ENCODE data around the gene ITPRID2. TPM values are rescaled to one million over a fixed set of nuclear protein-coding genes. Genes with fewer than 3 reads are reported as not detected.

The ITPRID2 gene
- total and polyA plus RNA-seq, 2 of the 13 experiments (the other 11 are each of a cell fraction or from before 2014, with no cell fraction given), result 44.8 to 62.3 TPM

DNA sequence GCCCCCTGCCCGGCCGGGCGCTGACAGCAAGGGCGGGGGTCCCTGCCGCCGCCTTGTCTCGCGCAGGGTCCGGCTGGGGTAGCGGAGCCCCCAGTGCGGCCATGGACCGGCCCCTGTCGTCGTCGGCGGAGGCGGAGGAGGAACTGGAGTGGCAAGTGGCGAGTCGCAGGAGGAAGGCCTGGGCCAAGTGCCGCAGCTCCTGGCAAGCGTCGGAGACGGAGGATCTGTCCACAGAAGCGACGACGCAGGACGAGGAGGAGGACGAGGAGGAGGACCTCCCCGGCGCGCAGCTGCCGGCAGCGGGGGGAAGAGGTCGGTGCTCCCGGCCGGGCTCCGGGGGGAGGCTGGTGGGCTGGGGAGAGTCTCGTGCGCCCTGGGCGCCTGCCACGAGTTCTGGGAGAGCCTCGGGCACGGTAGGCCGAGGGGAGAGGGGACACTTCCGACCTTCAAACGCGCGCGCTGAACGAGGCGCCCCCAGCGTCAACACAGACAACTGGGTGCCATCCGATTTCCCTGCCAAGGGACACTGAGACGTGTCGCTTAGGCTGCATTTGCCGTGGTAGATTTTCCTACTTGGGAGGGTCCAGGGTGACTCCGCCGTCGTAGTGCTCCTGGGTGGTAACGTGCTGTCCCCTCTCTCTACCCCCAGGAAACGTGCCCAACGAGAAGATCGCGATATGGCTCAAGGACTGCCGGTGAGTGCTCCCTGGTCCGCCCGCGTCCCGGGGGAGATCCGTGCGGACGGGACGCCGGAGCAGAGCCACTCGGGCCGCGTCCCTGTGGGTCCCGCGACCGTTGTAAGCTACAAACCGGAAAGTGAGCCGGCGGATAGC is 652 bp downstream of the ITPRID2 start (continued):
- TF ChIP-seq, protein P1, sequence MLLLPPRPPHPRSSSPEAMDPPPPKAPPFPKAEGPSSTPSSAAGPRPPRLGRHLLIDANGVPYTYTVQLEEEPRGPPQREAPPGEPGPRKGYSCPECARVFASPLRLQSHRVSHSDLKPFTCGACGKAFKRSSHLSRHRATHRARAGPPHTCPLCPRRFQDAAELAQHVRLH (CRISPR knock-in tag; IDR thresholded peaks at IDR 0.05; ENCODE audit: borderline replicate concordance, low read depth), result peak; percentile 84; the same call in 1 of the 2 replicates
- TF ChIP-seq TBP (CRISPR knock-in tag; IDR thresholded peaks at IDR 0.05) (no peak), ZNF10 (CRISPR knock-in tag; IDR thresholded peaks at IDR 0.05; ENCODE audit: borderline replicate concordance, low read depth) (no peak), MEIS1 (CRISPR knock-in tag; IDR thresholded peaks at IDR 0.05; ENCODE audit: borderline replicate concordance) (peak; percentile 53; the same call in 1 of the 2 replicates), CC2D1A (CRISPR knock-in tag; IDR thresholded peaks at IDR 0.05) (peak; percentile 95), REXO4 (CRISPR knock-in tag; IDR thresholded peaks at IDR 0.05; ENCODE audit: borderline replicate concordance) (peak; percentile 63), NCOA1 (CRISPR knock-in tag; IDR thresholded peaks at IDR 0.05) (peak; percentile 99), DPF2 (CRISPR knock-in tag; IDR thresholded peaks at IDR 0.05; ENCODE audit: borderline replicate concordance, low read depth) (no peak), RXRB (CRISPR knock-in tag; IDR thresholded peaks at IDR 0.05; ENCODE audit: borderline replicate concordance) (peak; percentile 17; the same call in 1 of the 2 replicates), GLI4 (CRISPR knock-in tag; IDR thresholded peaks at IDR 0.05; ENCODE audit: borderline replicate concordance) (peak; percentile 97; the same call in 1 of the 2 replicates), ZNF207 (IDR thresholded peaks at IDR 0.05; ENCODE audit: borderline replicate concordance) (no peak), EED (CRISPR knock-in tag; IDR thresholded peaks at IDR 0.05) (peak; percentile 99), ZNF546 (CRISPR knock-in tag; conservative IDR thresholded peaks at IDR 0.05) (peak; percentile 76; the same call in 1 of the 2 replicates), SETDB1 (CRISPR knock-in tag; IDR thresholded peaks at IDR 0.05; ENCODE audit: borderline replicate concordance) (no peak), ZNF24 (IDR thresholded peaks at IDR 0.05) (no peak), TP53 (CRISPR knock-in tag; conservative IDR thresholded peaks at IDR 0.05) (no peak)
- TF ChIP-seq, protein P2, sequence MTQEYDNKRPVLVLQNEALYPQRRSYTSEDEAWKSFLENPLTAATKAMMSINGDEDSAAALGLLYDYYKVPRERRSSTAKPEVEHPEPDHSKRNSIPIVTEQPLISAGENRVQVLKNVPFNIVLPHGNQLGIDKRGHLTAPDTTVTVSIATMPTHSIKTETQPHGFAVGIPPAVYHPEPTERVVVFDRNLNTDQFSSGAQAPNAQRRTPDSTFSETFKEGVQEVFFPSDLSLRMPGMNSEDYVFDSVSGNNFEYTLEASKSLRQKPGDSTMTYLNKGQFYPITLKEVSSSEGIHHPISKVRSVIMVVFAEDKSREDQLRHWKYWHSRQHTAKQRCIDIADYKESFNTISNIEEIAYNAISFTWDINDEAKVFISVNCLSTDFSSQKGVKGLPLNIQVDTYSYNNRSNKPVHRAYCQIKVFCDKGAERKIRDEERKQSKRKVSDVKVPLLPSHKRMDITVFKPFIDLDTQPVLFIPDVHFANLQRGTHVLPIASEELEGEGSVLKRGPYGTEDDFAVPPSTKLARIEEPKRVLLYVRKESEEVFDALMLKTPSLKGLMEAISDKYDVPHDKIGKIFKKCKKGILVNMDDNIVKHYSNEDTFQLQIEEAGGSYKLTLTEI (CRISPR knock-in tag; conservative IDR thresholded peaks at IDR 0.05), result no peak
- TF ChIP-seq, protein P3, sequence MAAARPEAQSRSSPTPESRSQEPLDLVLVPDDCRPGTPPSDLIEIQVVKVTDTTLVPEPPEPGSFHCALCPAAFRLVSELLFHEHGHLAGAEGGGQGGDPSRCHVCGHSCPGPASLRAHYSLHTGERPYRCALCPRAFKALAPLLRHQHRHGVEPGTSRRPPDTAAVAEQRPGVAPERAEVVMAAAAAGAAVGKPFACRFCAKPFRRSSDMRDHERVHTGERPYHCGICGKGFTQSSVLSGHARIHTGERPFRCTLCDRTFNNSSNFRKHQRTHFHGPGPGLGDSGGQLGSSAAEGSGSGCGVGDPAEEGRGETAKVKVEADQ (CRISPR knock-in tag; IDR thresholded peaks at IDR 0.05; ENCODE audit: borderline replicate concordance), result peak; percentile 96
- TF ChIP-seq, protein P4, sequence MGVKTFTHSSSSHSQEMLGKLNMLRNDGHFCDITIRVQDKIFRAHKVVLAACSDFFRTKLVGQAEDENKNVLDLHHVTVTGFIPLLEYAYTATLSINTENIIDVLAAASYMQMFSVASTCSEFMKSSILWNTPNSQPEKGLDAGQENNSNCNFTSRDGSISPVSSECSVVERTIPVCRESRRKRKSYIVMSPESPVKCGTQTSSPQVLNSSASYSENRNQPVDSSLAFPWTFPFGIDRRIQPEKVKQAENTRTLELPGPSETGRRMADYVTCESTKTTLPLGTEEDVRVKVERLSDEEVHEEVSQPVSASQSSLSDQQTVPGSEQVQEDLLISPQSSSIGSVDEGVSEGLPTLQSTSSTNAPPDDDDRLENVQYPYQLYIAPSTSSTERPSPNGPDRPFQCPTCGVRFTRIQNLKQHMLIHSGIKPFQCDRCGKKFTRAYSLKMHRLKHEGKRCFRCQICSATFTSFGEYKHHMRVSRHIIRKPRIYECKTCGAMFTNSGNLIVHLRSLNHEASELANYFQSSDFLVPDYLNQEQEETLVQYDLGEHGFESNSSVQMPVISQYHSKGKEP (CRISPR knock-in tag; IDR thresholded peaks at IDR 0.05), result peak; percentile 89; the same call in 1 of the 2 replicates
- TF ChIP-seq, protein P5, sequence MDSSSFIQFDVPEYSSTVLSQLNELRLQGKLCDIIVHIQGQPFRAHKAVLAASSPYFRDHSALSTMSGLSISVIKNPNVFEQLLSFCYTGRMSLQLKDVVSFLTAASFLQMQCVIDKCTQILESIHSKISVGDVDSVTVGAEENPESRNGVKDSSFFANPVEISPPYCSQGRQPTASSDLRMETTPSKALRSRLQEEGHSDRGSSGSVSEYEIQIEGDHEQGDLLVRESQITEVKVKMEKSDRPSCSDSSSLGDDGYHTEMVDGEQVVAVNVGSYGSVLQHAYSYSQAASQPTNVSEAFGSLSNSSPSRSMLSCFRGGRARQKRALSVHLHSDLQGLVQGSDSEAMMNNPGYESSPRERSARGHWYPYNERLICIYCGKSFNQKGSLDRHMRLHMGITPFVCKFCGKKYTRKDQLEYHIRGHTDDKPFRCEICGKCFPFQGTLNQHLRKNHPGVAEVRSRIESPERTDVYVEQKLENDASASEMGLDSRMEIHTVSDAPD (CRISPR knock-in tag; IDR thresholded peaks at IDR 0.05), result peak; percentile 27; the same call in 1 of the 2 replicates
- TF ChIP-seq, protein P6, sequence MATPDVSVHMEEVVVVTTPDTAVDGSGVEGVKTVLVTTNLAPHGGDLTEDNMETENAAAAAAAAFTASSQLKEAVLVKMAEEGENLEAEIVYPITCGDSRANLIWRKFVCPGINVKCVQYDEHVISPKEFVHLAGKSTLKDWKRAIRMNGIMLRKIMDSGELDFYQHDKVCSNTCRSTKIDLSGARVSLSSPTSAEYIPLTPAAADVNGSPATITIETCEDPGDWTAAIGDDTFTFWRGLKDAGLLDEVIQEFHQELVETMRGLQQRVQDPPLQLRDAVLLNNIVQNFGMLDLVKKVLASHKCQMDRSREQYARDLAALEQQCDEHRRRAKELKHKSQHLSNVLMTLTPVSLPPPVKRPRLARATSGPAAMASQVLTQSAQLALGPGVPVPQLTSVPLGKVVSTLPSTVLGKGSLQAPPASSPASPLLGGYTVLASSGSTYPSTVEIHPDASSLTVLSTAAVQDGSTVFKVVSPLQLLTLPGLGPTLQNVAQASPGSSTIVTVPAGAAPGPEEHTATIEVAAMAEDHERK (CRISPR knock-in tag; IDR thresholded peaks at IDR 0.05; ENCODE audit: low read depth), result no peak
